Mesodermal cell (in vitro differentiated cells): Measurements from ENCODE around the gene GSPT2. TPM values are rescaled to one million over a fixed set of nuclear protein-coding genes. Genes with fewer than 3 reads are reported as not detected.
"Not testable (repeated sequence)": the region's sequence is repeated elsewhere in the genome, so short reads cannot be mapped to it uniquely, and the experiment has no call there.

Experiments used
- H3K27ac ChIP-seq: 2 replicates; pipeline ENCODE4 v1.7.0; 2013; ENCODE audit warnings: mild to moderate bottlenecking, low read depth, low read length, moderate library complexity; ENCODE audit not compliant: severe bottlenecking
- H3K36me3 ChIP-seq: 2 replicates; pipeline ENCODE4 v1.7.1; 2013; ENCODE audit warnings: mild to moderate bottlenecking, low read length, moderate library complexity; ENCODE audit not compliant: control insufficient read depth, insufficient read depth
- H3K4me1 ChIP-seq: one replicate; pipeline ENCODE4 v1.7.1; 2013; ENCODE audit warnings: mild to moderate bottlenecking, low read length; ENCODE audit not compliant: insufficient read depth, control insufficient read depth, poor library complexity, severe bottlenecking
- H3K4me3 ChIP-seq: 2 replicates; pipeline ENCODE4 v1.7.0; 2013; ENCODE audit warnings: low read length, control low read depth, mild to moderate bottlenecking; ENCODE audit not compliant: insufficient read depth, poor library complexity, severe bottlenecking; ENCODE audit errors: extremely low read depth
- H3K9me3 ChIP-seq: 2 replicates; pipeline ENCODE4 v1.7.1; 2013; ENCODE audit warnings: mild to moderate bottlenecking, low read length, moderate library complexity; ENCODE audit not compliant: control insufficient read depth
- whole genome bisulfite sequencing, 2 experiments: methylation state at CpG; one replicate each; pipeline ENCODE4 v1.1.5; 2013; ENCODE audit warnings: missing lambda C conversion rate in 2 of 2; ENCODE audit not compliant: insufficient coverage in 2 of 2; 5-methylcytosine and 5-hydroxymethylcytosine counted together
- polyA plus RNA-seq, 2 experiments: library from polyadenylated mRNA; stranded (reverse); fragments of 50-300 nt; gene quantifications; one replicate each; pipeline ENCODE4 v1.2.3, GENCODE V29; 2013

Gene GSPT2
- 11.8 TPM for polyA plus RNA-seq (2013, experiment 1 of 2)
- polyA plus RNA-seq (2013, experiment 2 of 2) = 13.9 TPM

DNA sequence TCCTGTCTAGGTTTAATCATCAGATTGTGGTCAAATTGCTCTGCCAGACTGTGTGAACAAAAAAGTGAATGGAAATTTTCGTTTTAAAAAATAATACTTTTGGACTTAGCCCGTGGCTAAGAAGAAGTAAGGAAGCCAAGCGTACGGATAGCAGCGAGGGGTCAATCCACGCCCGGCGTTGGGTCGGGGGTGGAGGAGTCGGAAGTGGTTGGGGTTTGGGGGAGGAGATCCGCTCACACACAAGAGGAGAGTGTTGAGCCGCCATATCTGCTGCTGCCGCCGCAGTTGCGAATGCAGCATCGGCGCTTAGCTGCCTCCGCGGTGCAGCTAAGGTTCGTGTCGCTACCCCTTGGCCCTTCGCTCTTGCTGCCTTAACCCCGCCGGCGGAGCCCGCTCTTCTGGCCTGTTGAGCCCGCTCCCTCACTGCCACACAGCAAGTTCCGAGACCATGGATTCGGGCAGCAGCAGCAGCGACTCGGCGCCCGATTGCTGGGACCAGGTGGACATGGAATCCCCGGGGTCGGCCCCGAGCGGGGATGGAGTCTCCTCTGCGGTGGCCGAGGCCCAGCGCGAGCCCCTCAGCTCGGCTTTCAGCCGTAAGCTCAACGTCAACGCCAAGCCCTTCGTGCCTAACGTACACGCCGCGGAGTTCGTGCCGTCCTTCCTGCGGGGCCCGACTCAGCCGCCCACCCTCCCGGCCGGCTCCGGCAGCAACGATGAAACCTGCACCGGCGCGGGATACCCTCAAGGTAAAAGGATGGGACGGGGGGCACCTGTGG lies at the start of gene GSPT2:
TSS of gene GSPT2 (plus strand) at position 264 of the 779 bp plus-strand sequence. CDS start at position 449, 185 bp downstream.
- peak within 1 kb of the TSS; percentile 56 for H3K4me3 ChIP-seq
- peak within 1 kb of the TSS; percentile 57 for H3K27ac ChIP-seq
- WGBS, 2 experiments = 0 to 1% methylated on average over 36 of the region's 63 CpGs
- H3K36me3 ChIP-seq = peaks cover 11% of the 10 kb centered on the region
- H3K9me3 ChIP-seq = no peaks in the 10 kb centered on the region
- no peaks in the 10 kb centered on the region for H3K4me1 ChIP-seq

DNA sequence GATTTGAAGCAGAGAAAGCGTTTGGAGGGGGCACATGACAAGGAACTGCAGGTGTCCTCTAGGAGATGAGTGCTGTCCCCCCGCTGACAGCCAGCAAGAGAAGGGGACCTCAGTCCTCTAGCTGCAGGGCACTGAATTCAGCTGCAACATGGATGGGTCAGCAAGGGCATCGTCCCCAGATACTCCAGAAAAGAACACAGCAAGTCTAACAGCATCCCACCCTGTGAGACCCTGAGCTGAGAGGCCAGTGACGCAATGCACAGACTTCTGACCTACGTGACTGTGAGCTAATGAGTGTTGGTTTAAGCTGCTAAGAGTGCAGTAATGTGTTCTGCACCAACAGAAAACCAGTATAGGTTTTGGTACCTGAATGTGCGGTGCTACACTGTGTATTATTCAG lies 49.0 kb upstream of the GSPT2 start:
- Histone ChIP-seq H3K27ac (no peak overlapping the region), H3K36me3 (no peaks in the 10 kb centered on the region), H3K9me3 (no peaks in the 10 kb centered on the region), H3K4me1 (no peaks in the 10 kb centered on the region), H3K4me3 (no peak overlapping the region)
- WGBS, 2 experiments = 90% methylated on average over 4 of the region's 6 CpGs; no CpG with 5 or more reads in 1 of the 2 experiments

DNA sequence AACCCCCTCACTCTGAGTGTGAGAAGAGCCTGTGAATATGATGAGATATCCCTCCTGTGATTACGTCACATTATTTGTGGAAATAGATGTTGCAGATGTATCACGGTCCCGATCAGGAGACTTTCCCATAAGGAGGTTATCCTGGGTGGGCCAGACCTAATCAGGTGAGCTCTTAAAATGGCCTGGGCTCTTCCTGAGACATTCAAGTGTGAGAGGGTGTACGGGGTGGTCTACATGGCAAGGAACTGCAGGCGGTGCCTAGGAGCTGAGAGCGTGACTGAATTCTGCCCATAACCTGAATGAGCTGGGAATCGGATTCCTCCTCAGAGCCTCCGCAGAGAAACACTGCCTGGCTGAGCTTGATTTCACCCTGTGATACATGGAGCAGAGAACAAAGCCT lies 45.8 kb upstream of the GSPT2 start:
- no peaks in the 10 kb centered on the region for H3K4me1 ChIP-seq
- no peaks in the 10 kb centered on the region for H3K36me3 ChIP-seq
- H3K27ac ChIP-seq = no peak overlapping the region
- WGBS, 2 experiments = 96 to 100% methylated on average over 2 to 4 of the region's 8 CpGs
- H3K4me3 ChIP-seq = no peak overlapping the region
- no peaks in the 10 kb centered on the region for H3K9me3 ChIP-seq

DNA sequence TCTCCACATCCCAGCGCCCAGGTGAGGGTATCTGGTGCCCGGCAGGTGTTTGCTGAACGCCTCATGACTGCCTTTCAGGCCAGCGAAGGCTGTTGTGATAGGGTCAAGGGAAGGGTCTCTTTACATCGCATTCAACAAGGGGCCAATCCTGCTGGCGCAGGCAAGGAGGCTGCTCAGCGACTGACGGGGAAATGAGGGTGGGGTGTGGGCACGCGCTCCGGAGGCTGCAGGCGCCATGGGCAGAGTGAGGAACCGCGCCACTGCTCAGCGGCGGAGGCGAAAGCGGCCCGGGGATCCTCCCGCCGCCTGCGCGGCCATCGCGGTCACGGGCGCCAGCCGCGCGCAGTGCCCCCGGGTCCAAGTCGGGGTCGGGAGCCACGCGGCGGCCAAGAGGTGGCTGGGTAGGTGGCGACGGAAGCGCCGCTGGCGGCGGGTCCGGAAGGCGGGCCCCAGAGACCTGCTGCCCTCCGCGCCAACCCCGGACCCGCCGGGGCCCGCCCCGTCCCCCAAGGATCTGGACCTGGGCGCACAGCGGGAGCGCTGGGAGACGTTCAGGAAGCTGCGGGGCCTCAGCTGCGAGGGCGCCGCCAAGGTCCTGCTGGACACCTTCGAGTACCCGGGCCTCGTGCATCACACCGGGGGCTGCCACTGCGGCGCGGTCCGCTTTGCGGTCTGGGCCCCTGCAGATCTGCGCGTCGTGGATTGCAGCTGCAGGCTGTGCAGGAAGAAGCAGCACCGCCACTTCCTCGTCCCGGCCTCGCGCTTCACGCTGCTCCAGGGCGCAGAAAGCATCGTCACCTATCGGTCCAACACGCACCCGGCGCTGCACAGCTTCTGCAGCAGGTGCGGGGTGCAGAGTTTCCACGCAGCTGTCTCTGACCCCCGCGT lies 32.7 kb upstream of the GSPT2 start, which contains the start of gene CENPVL1:
TSS of gene CENPVL1 (plus strand) at position 236 of the 888 bp plus-strand sequence. CDS start at position 236, 0 bp downstream.
- H3K4me3 ChIP-seq = not testable (repeated sequence)

DNA sequence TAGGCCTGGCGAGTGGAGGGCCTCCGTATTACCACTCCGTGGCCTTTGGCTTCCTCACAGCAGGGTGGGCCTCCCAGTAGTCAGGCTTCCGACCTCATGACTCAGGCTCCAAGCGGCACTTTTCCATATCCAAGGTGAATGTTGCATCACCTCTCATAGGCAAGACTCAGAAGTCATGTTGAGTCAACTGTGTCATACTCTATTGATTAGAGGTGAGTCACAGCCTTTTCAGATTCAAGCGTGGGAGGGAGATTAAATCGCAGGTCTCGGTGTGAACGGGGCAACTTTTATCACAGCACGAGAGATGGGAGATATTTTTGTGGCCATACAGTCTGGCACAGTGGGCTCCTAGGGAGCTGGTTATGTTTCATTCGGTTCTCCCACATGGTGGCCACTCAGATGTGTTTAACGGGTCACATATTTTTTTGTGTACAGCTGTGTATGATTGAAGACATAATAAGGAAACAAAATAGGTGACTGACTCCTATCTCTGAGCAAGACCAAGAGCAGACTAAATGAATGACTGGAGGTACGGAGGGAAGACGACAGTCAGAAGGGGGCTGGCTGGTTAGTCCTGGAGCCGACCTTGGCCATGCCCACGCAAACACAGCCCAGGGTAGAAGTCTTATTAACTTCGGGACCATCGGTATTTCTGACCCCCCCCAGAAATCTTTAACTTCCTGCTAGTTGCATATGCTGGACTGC lies 30.1 kb upstream of the GSPT2 start:
- WGBS, 2 experiments = no CpG with 5 or more reads among the region's 18 CpGs
- H3K9me3 ChIP-seq, H3K4me1 ChIP-seq, H3K36me3 ChIP-seq, H3K27ac ChIP-seq, H3K4me3 ChIP-seq: not testable (repeated sequence)

More for the DNA sequence above, 32.7 kb upstream of the GSPT2 start, which contains the start of gene CENPVL1:
- WGBS, 2 experiments = no CpG with 5 or more reads among the region's 87 CpGs
- not testable (repeated sequence) for H3K4me1 ChIP-seq, H3K36me3 ChIP-seq, H3K27ac ChIP-seq, H3K9me3 ChIP-seq

DNA sequence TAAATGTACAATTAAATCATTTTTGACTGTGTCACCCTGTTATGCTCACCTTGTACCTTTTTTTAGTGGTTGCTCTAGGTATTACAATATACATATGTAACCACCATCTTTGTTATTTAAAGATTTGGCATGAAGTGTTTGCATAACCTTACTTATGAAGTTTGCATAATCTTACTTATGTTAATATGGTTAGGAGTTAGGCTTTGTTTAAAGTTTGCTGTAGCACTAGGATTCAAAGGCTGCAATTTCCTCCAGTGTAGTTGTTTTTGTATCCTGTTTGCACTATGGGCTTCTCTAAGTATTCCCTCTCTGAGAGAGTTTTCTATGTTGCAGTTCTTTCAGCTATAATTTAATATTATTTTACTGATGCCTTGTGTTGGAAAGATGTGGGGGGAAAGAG lies 15.0 kb upstream of the GSPT2 start:
- H3K4me3 ChIP-seq = no peak overlapping the region
- no peaks in the 10 kb centered on the region for H3K4me1 ChIP-seq
- H3K9me3 ChIP-seq = no peaks in the 10 kb centered on the region
- H3K36me3 ChIP-seq = no peaks in the 10 kb centered on the region
- H3K27ac ChIP-seq = no peak overlapping the region

DNA sequence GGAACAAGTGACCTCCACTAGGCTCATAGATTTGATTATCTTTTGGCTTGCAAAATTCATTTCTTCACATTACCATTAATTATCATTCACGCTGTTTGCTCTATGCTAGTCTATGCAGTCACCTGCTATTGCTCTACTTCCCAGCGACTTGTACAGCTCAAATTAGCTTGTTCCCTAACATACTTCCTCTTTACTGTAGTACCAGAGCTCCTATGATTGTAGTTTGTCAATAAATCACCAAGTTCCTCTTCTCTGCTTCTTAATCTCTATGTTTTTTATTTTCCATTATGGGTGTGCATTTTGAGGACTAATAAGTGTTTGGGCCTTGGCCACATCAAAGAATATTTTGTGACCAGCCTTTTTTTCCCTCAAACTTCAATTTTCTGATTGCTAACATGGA lies 6.2 kb upstream of the GSPT2 start:
- H3K9me3 ChIP-seq = no peaks in the 10 kb centered on the region
- H3K27ac ChIP-seq = no peak overlapping the region
- H3K4me3 ChIP-seq = no peak overlapping the region
- WGBS, 2 experiments = 74% methylated on average over 2 of the region's 2 CpGs; no CpG with 5 or more reads in 1 of the 2 experiments
- no peaks in the 10 kb centered on the region for H3K4me1 ChIP-seq
- H3K36me3 ChIP-seq = no peaks in the 10 kb centered on the region

DNA sequence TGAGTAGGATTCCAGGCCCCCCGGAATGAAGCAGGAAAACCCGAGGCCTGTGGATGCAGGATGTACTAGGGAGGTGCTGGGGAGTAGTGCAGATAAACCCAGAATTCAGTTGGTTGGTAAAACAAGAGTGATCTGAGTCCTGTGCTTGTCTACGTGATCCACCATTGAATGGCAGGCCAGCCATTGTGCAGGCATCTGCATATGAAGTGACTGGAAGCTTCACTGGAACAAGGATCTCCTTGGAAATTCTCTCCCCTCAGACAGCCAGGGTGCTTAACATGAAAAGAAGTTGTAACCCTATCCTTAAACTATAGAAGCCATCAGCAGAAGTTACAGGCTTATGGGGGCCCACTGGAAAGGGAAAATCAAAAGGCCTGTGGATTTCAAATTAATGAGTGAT lies 656 bp upstream of the GSPT2 start:
- 29 to 60% methylated on average over 1 to 2 of the region's 3 CpGs for WGBS, 2 experiments
- Histone ChIP-seq H3K36me3 (peaks cover 11% of the 10 kb centered on the region), H3K9me3 (no peaks in the 10 kb centered on the region), H3K4me1 (no peaks in the 10 kb centered on the region), H3K4me3 (no peak overlapping the region), H3K27ac (no peak overlapping the region)

DNA sequence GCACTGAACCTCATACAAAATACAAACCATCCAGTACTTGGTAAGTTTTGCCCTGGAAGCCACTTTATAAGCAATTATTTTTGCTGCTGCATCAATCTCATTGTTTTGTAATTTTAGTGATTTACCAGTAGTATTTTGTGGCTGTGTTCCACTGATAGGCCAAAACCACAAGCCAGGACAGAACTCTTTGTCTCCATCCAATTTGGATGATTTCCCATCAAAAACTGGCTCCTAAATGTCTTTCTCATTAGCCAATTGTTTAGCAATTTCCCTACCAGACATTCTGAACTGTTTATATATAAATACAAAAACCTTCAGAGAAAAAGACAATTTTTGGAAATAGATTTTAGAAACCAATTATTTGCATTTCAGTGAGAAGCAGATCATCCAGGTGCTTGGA lies 4.4 kb downstream of the GSPT2 start:
- no peak overlapping the region for H3K4me3 ChIP-seq
- no peaks in the 10 kb centered on the region for H3K9me3 ChIP-seq
- H3K27ac ChIP-seq = no peak overlapping the region
- H3K4me1 ChIP-seq = no peaks in the 10 kb centered on the region
- peaks cover 11% of the 10 kb centered on the region for H3K36me3 ChIP-seq

DNA sequence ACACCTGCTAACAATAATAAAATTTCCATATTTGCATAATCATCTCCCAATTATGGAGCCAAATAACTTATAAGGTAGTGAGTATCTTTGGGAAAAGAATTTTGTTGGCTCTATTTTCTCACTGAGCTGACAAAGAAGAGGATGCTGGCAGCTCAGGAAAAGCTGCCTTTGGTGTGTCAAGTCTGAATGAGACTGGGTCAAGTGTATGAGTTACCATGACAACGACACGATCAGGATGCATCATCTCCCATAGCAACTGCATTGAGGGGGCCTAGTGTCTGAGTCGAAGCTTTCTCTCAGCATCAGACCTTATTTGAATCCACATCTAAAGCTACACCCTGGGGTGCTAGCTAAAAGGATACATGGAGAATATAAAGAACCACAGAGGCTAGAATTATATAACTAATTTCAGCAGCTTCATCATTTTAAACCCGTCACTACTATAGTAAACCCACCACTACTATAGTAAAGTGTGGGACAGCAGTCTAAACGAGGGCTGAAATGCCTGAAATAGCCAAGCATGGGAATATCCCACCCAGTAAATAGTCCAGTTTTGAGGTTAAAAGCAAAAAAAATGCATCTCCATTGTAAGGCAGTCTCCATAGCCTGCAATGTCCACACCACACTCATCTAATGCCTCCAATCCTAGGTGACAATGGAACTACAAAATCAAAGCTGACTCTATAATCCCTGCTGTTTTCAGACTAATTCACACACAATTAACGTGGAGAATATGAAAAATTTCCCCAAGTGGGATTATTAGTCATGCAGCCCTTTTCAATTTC lies 16.0 kb downstream of the GSPT2 start:
- H3K4me1 ChIP-seq = no peaks in the 10 kb centered on the region
- no peaks in the 10 kb centered on the region for H3K36me3 ChIP-seq
- no peak overlapping the region for H3K4me3 ChIP-seq
- no peaks in the 10 kb centered on the region for H3K9me3 ChIP-seq
- no peak overlapping the region for H3K27ac ChIP-seq
- no CpG with 5 or more reads among the region's 6 CpGs for WGBS, 2 experiments
